ENCODE measurements around the gene ZNF716. TPM values are rescaled to one million over a fixed set of nuclear protein-coding genes. Genes with fewer than 3 reads are reported as not detected.
"Not testable (repeated sequence)": the region's sequence is repeated elsewhere in the genome, so short reads cannot be mapped to it uniquely, and the experiment has no call there.

The ZNF716 gene
- total RNA-seq, 1 donor from 2014 or later = not detected

DNA sequence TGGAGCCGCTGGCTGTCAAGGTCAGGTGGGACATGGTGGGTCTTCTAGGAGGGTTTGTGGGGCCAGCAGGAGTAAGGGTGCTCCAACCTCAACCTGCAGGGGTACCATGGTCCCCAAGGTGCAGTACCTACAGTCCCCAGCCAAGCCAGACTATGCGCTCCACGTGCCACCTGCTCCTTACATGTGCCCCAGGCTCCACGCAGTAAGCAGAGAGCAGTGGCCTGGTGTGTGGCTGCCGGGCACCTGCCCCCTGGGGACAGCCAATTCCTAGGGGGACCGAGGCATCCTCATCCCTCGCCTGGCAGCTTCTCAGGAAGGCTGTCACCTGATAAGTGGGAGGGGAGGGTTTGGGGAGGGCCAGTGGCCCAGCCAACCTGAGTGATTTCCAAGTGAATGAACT is 11.7 kb upstream of the ZNF716 start:
- no peaks in the 10 kb centered on the region for H3K36me3 Mint-ChIP-seq (ENCODE audit: low read depth)
- H3K27ac Mint-ChIP-seq = no peak overlapping the region
- DNase-seq (no peak), ATAC-seq (ENCODE audit: low read depth) (no peak)
- intact Hi-C loops (cut with micrococcal nuclease) = no loop called here
- ChIA-PET POLR2A (no interaction called here), CTCF (no interaction called here)
- H3K4me1 Mint-ChIP-seq = no peaks in the 10 kb centered on the region
- H3K27me3 Mint-ChIP-seq = no peaks in the 10 kb centered on the region
- TF ChIP-seq, protein P1, sequence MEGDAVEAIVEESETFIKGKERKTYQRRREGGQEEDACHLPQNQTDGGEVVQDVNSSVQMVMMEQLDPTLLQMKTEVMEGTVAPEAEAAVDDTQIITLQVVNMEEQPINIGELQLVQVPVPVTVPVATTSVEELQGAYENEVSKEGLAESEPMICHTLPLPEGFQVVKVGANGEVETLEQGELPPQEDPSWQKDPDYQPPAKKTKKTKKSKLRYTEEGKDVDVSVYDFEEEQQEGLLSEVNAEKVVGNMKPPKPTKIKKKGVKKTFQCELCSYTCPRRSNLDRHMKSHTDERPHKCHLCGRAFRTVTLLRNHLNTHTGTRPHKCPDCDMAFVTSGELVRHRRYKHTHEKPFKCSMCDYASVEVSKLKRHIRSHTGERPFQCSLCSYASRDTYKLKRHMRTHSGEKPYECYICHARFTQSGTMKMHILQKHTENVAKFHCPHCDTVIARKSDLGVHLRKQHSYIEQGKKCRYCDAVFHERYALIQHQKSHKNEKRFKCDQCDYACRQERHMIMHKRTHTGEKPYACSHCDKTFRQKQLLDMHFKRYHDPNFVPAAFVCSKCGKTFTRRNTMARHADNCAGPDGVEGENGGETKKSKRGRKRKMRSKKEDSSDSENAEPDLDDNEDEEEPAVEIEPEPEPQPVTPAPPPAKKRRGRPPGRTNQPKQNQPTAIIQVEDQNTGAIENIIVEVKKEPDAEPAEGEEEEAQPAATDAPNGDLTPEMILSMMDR (IDR thresholded peaks at IDR 0.05) = no peak
- H3K4me3 Mint-ChIP-seq = no peak overlapping the region
- H3K9me3 Mint-ChIP-seq = peaks cover 11% of the 10 kb centered on the region

GRCh38 chr7:57443567-57443966 is 6.4 kb upstream of the ZNF716 start:
- H3K27me3 Mint-ChIP-seq = no peaks in the 10 kb centered on the region
- ATAC-seq (ENCODE audit: low read depth) = no peak
- POLR2A ChIA-PET = no interaction called here
- intact Hi-C loops (cut with micrococcal nuclease) = no loop called here
- DNase-seq = no peak
- TF ChIP-seq, protein P1 (IDR thresholded peaks at IDR 0.05) = no peak
- no peaks in the 10 kb centered on the region for H3K36me3 Mint-ChIP-seq (ENCODE audit: low read depth)
- H3K4me1 Mint-ChIP-seq = no peaks in the 10 kb centered on the region
- H3K27ac Mint-ChIP-seq = no peak overlapping the region
- H3K4me3 Mint-ChIP-seq = no peak overlapping the region
- CTCF ChIA-PET = no interaction called here
- H3K9me3 Mint-ChIP-seq = peaks cover 13% of the 10 kb centered on the region

GRCh38 chr7:57469186-57469828 is 19.3 kb downstream of the ZNF716 start:
- peaks cover 39% of the 10 kb centered on the region for H3K9me3 Mint-ChIP-seq
- H3K27ac Mint-ChIP-seq; DNase-seq; CTCF ChIA-PET; ATAC-seq (ENCODE audit: low read depth); POLR2A ChIA-PET; intact Hi-C loops (cut with micrococcal nuclease); H3K27me3 Mint-ChIP-seq; H3K36me3 Mint-ChIP-seq (ENCODE audit: low read depth); H3K4me1 Mint-ChIP-seq; H3K4me3 Mint-ChIP-seq: not testable (repeated sequence)

DNA sequence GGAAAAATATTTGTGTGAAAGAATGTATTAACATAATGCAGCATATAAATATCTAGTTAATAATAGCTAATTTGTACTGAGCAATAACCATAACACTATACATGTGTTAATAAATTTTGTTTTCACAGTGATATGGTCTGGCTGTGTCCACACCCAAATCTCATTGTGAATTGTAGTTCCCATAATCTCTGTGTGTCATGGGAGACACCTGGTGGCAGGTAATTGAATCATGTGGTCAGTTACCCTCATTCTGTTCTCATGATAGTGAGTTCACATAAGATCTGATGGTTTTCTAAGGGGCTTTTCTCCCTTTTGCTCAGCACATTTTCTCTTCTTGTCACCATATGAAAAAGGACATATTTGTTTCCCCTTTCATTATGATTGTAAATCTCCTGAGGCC is 30.3 kb downstream of the ZNF716 start:
- H3K9me3 Mint-ChIP-seq; POLR2A ChIA-PET; H3K4me1 Mint-ChIP-seq; ATAC-seq (ENCODE audit: low read depth); intact Hi-C loops (cut with micrococcal nuclease); CTCF ChIA-PET; H3K36me3 Mint-ChIP-seq (ENCODE audit: low read depth); H3K27ac Mint-ChIP-seq; H3K27me3 Mint-ChIP-seq; H3K4me3 Mint-ChIP-seq; DNase-seq: not testable (repeated sequence)

DNA sequence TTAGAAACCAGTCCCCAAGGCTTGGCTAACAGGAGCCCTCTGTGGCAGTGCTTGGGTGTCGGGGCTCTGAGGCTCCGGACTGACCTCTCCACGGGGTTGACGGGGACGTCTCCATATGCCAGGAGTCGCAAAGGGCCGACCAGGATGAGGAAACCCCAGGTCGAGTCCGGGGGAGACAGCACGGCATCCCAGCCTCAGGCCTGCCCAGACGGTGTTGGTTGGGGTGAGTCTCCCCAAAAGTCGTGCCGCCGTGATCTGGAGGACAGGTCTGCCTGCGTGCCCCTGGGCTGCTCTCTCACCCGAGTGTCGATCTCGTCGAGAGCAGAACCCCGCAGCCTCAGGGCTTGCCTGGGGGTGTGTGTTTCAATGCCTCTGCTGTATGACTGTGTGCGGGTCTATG is 35.0 kb downstream of the ZNF716 start:
- CTCF ChIA-PET; ATAC-seq (ENCODE audit: low read depth); H3K4me1 Mint-ChIP-seq; H3K27ac Mint-ChIP-seq; intact Hi-C loops (cut with micrococcal nuclease); DNase-seq; H3K9me3 Mint-ChIP-seq; POLR2A ChIA-PET; H3K27me3 Mint-ChIP-seq; H3K4me3 Mint-ChIP-seq; H3K36me3 Mint-ChIP-seq (ENCODE audit: low read depth): not testable (repeated sequence)

- Mint-ChIP-seq H3K27me3 (no peaks in the 10 kb centered on the region), H3K9me3 (peaks cover 8% of the 10 kb centered on the region), H3K4me1 (no peaks in the 10 kb centered on the region), H3K36me3 (ENCODE audit: low read depth) (no peaks in the 10 kb centered on the region), H3K4me3 (no peak overlapping the region), H3K27ac (no peak overlapping the region)
- ATAC-seq (ENCODE audit: low read depth) (no peak), DNase-seq (no peak)
- TF ChIP-seq, protein P1 (IDR thresholded peaks at IDR 0.05) = no peak
- intact Hi-C loops (cut with micrococcal nuclease) = no loop called here
- CTCF ChIA-PET = no interaction called here
- POLR2A ChIA-PET = no interaction called here
Observed at GRCh38 chr7:57487957-57488356, 38.0 kb downstream of the ZNF716 start.

DNA sequence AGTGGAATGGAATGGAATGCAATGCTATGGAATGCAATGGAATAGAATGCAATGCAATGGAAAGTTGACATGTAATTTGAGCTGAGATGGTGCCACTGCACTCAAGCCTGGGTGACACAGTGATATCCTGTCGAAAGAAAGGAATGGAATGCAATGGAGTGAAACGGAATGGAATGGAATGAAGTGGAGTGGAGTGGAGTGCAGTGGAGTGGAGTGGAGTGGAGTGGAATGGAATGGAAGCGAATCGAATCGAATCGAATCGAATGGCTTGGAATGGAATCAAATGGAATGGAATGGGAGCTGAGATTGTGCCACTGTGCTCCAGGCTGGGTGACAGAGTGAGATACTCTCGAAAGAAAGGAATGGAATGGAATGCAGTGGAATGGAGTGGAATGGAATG is 45.1 kb downstream of the ZNF716 start:
- H3K4me3 Mint-ChIP-seq; intact Hi-C loops (cut with micrococcal nuclease); POLR2A ChIA-PET; DNase-seq; H3K27ac Mint-ChIP-seq; H3K9me3 Mint-ChIP-seq; ATAC-seq (ENCODE audit: low read depth); H3K36me3 Mint-ChIP-seq (ENCODE audit: low read depth); H3K27me3 Mint-ChIP-seq; CTCF ChIA-PET; H3K4me1 Mint-ChIP-seq: not testable (repeated sequence)
